DOHH2 (cell line): ENCODE results near the gene C20orf204.

Experiments used
- CTCF ChIP-seq: fragments of 200-600 bp; sonication (generic); IDR thresholded peaks from one replicate; pipeline ENCODE4 v1.5.1; 2014; ENCODE audit warnings: antibody characterized with exemption, mild to moderate bottlenecking, low read depth, low read length; ENCODE audit not compliant: poor library complexity, severe bottlenecking
- EZH2phosphoT487 ChIP-seq: fragments of 200-600 bp; sonication (generic); IDR thresholded peaks from 2 replicates; pipeline ENCODE4 v1.6.1; 2017; ENCODE audit warnings: borderline replicate concordance, mild to moderate bottlenecking, antibody characterized with exemption, low read length, moderate library complexity, mixed read lengths

- TF ChIP-seq CTCF, result no peak
- TF ChIP-seq EZH2phosphoT487, result no peak
These were observed 20.1 kb downstream of the C20orf204 start for GRCh38 chr20:64055893-64056638.
